ENCODE results near the gene SEMA5A. TPM values are rescaled to one million over a fixed set of nuclear protein-coding genes. Genes with fewer than 3 reads are reported as not detected.

The SEMA5A gene
- total RNA-seq, 1 experiment from 2014 or later, result 34.3 TPM

DNA sequence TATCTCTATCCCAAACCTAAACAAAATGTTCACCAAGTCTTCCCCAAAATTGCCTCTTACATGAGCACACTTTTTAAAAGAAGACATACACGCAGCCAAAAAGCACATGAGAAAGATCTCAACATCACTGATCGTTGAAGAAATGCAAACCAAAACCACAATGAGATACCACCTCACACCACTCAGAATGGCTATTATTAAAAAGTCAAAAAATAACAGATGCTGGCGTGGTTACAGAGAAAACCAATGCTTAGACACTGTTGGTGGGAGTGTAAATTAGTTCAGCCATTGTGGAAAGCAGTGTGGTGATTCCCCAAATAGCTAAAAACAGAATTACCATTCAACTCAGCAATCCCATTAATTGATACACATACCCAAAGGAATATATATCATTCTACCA, 83.8 kb downstream of the SEMA5A start:
- Mint-ChIP-seq H3K4me3 (ENCODE audit: unreplicated experiment) (no peak overlapping the region), H3K9me3 (ENCODE audit: unreplicated experiment) (no peaks in the 10 kb centered on the region), H3K36me3 (ENCODE audit: insufficient read depth, unreplicated experiment) (no peaks in the 10 kb centered on the region), H3K27ac (ENCODE audit: unreplicated experiment) (no peak overlapping the region), H3K4me1 (ENCODE audit: low read depth, unreplicated experiment) (no peaks in the 10 kb centered on the region), H3K27me3 (ENCODE audit: insufficient read depth, unreplicated experiment) (no peaks in the 10 kb centered on the region)
- TF ChIP-seq, protein P1, sequence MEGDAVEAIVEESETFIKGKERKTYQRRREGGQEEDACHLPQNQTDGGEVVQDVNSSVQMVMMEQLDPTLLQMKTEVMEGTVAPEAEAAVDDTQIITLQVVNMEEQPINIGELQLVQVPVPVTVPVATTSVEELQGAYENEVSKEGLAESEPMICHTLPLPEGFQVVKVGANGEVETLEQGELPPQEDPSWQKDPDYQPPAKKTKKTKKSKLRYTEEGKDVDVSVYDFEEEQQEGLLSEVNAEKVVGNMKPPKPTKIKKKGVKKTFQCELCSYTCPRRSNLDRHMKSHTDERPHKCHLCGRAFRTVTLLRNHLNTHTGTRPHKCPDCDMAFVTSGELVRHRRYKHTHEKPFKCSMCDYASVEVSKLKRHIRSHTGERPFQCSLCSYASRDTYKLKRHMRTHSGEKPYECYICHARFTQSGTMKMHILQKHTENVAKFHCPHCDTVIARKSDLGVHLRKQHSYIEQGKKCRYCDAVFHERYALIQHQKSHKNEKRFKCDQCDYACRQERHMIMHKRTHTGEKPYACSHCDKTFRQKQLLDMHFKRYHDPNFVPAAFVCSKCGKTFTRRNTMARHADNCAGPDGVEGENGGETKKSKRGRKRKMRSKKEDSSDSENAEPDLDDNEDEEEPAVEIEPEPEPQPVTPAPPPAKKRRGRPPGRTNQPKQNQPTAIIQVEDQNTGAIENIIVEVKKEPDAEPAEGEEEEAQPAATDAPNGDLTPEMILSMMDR (IDR thresholded peaks at IDR 0.05; ENCODE audit: insufficient read depth in 1 of 2, low read depth in 1 of 2, low read length in 1 of 2, severe bottlenecking in 1 of 2, unreplicated experiment in 1 of 2), result no peak
- H3K27me3 ChIP-seq (replicated peaks; ENCODE audit: control insufficient read depth, insufficient read depth, low read length), result no peaks in the 10 kb centered on the region
- CTCF ChIA-PET, result no interaction called here
- H3K9me3 ChIP-seq, result no peaks in the 10 kb centered on the region
- POLR2A ChIA-PET, result no interaction called here
- intact Hi-C loops (cut with micrococcal nuclease; ENCODE audit: unreplicated experiment), result no loop called here
- no peak for DNase-seq
- H3K4me1 ChIP-seq, result no peaks in the 10 kb centered on the region
- H3K36me3 ChIP-seq (ENCODE audit: control insufficient read depth, insufficient read depth, low read length), result no peaks in the 10 kb centered on the region
- BruUV-seq (replicated peaks), result no TSS peak
- H3K4me3 ChIP-seq (ENCODE audit: low read depth, low read length), result no peak overlapping the region

DNA sequence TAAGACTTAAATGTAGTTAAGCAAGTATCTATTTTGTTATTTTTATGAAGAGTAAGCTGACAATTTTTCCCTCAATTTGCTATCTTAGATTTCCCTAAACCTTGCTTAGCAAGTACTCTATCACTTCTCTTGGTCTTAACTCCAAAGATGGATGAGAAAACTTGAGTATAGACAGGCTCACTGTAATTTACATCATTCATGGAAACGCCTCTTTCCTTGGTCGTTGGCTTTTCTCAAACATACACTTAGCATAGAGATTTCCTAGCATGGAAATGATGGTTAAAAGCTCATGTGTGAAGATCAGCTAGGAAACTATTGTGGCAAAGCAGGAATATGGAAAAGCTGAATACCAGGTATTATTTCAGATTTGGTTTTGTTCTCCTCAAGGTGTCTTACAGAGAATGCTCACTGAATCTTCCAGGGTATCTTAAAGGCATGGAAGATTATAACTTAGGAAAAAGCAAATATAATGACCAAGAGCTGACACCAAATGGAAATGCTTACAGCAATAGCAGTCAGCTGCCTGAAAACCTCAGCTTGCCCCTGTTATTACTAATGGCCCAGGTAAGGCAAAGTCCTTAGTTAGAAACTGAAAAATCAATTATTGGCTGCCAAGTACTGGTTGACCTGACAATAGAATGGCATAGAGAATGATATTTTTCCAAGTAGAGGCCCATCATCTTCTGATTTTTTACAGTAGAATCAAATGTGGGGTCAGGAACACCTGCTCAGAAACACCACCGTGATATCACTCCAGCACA, 84.8 kb downstream of the SEMA5A start:
- Mint-ChIP-seq H3K27ac (ENCODE audit: unreplicated experiment) (no peak overlapping the region), H3K4me3 (ENCODE audit: unreplicated experiment) (no peak overlapping the region), H3K27me3 (ENCODE audit: insufficient read depth, unreplicated experiment) (no peaks in the 10 kb centered on the region), H3K9me3 (ENCODE audit: unreplicated experiment) (no peaks in the 10 kb centered on the region), H3K4me1 (ENCODE audit: low read depth, unreplicated experiment) (no peaks in the 10 kb centered on the region), H3K36me3 (ENCODE audit: insufficient read depth, unreplicated experiment) (no peaks in the 10 kb centered on the region)
- H3K4me1 ChIP-seq, result no peaks in the 10 kb centered on the region
- BruUV-seq (replicated peaks), result no TSS peak
- no peak for DNase-seq
- no peaks in the 10 kb centered on the region for H3K36me3 ChIP-seq (ENCODE audit: control insufficient read depth, insufficient read depth, low read length)
- TF ChIP-seq, protein P1 (IDR thresholded peaks at IDR 0.05; ENCODE audit: insufficient read depth in 1 of 2, low read depth in 1 of 2, low read length in 1 of 2, severe bottlenecking in 1 of 2, unreplicated experiment in 1 of 2), result no peak
- ChIA-PET POLR2A (no interaction called here), CTCF (no interaction called here)
- no peak overlapping the region for H3K4me3 ChIP-seq (ENCODE audit: low read depth, low read length)
- H3K9me3 ChIP-seq, result no peaks in the 10 kb centered on the region
- H3K27me3 ChIP-seq (replicated peaks; ENCODE audit: control insufficient read depth, insufficient read depth, low read length), result no peaks in the 10 kb centered on the region
- intact Hi-C loops (cut with micrococcal nuclease; ENCODE audit: unreplicated experiment), result no loop called here

DNA sequence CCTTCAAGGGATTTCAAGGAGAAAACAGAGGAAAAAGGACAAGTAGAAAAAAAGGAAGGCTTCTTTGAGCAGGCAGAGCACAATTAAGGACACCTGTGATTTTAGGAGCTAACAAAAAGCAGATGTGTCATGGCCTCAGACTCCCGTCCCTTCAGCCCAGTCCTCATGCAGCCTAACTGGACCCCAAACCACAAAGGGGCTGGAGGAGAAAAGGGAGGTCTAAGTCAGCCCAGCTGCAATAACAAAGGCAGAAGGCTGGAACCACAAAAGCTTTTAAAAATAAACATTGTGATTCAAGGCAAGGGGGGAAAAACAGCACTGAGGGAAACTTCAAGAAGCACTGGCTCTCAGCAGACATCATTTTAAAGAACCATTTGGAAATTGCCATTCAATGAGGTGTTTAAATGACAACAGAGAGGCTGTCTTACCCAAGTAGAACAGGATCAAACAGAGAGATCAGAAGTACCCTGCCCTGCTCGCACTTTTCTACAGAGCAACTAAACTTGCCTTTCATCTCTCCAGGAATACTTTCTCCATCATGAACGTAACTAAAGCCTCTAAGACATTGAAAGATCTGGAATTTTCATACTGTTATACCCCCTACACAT, 89.3 kb downstream of the SEMA5A start:
- no peaks in the 10 kb centered on the region for H3K9me3 Mint-ChIP-seq (ENCODE audit: unreplicated experiment)
- TF ChIP-seq, protein P1 (IDR thresholded peaks at IDR 0.05; ENCODE audit: insufficient read depth in 1 of 2, low read depth in 1 of 2, low read length in 1 of 2, severe bottlenecking in 1 of 2, unreplicated experiment in 1 of 2), result no peak
- H3K4me3 Mint-ChIP-seq (ENCODE audit: unreplicated experiment), result no peak overlapping the region
- DNase-seq, result no peak
- no peaks in the 10 kb centered on the region for H3K36me3 Mint-ChIP-seq (ENCODE audit: insufficient read depth, unreplicated experiment)
- H3K4me3 ChIP-seq (ENCODE audit: low read depth, low read length), result no peak overlapping the region
- no peaks in the 10 kb centered on the region for H3K27me3 Mint-ChIP-seq (ENCODE audit: insufficient read depth, unreplicated experiment)
- no peaks in the 10 kb centered on the region for H3K27me3 ChIP-seq (replicated peaks; ENCODE audit: control insufficient read depth, insufficient read depth, low read length)
- intact Hi-C loops (cut with micrococcal nuclease; ENCODE audit: unreplicated experiment), result no loop called here
- ChIA-PET CTCF (no interaction called here), POLR2A (no interaction called here)
- BruUV-seq (replicated peaks), result no TSS peak
- no peaks in the 10 kb centered on the region for H3K36me3 ChIP-seq (ENCODE audit: control insufficient read depth, insufficient read depth, low read length)
- no peaks in the 10 kb centered on the region for H3K4me1 ChIP-seq
- no peaks in the 10 kb centered on the region for H3K9me3 ChIP-seq
- H3K4me1 Mint-ChIP-seq (ENCODE audit: low read depth, unreplicated experiment), result no peaks in the 10 kb centered on the region
- no peak overlapping the region for H3K27ac Mint-ChIP-seq (ENCODE audit: unreplicated experiment)
